ENCODE data around the gene STK38L. TPM values are rescaled to one million over a fixed set of nuclear protein-coding genes. Genes with fewer than 3 reads are reported as not detected.

The STK38L gene
- total and polyA plus RNA-seq, 10 of the 15 experiments (the other 5 are each of a cell fraction or from before 2014, with no cell fraction given): 43.0 to 154 (median 115) TPM

DNA sequence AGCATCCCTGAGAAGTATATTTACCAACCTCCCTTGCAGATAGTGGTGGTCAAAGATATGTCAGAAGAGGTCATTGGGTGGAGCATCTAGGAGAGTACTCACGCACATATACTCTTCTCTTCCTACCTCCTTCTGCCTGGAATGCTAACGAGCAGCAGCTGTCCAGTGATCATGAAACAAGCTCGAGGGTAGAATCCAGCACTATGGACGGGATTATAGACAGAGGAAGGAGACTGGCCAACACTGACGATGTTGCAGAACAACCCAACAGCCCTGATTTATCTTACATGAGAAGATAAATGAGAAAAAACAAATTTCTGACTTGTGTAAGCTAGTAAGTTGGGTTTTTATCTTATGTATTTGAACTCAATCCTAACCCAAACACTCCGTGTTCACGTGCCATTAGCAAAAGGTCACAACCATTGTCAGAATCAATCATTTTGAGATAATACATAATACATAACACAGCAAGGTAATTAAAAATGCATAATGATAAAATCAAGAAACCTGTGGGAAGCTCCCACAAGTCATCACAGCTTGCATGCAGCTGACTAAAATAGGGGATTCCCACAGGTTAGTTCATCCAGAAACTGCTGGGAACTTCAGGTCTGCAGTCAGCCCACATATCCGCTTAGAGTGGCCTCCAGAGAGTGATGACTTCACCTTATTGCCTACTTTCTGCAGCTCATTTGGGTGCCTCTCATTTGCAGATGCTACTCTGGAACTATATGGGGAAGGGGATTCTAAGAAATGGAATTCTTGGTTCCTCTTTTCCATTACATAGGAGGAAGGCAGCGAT lies 36.3 kb upstream of the STK38L start (continued):
- TF ChIP-seq ETV6 (conservative IDR thresholded peaks at IDR 0.05 in 1 of 2, IDR thresholded peaks at IDR 0.05 in 1 of 2; ENCODE audit: borderline replicate concordance in 1 of 2, low read depth in 1 of 2) (peak in 1 of 2 experiments; percentile 71; a peak in 2 of 4 replicates), RAD51 (IDR thresholded peaks at IDR 0.05) (peak; percentile 50), LARP7 (IDR thresholded peaks at IDR 0.05) (no peak), CHD4 (IDR thresholded peaks at IDR 0.05) (no peak), CHD2 (IDR thresholded peaks at IDR 0.05; ENCODE audit: borderline replicate concordance, low read depth, low read length) (no peak; the same call in 1 of the 2 replicates), ZZZ3 (IDR thresholded peaks at IDR 0.05; ENCODE audit: control insufficient read depth, insufficient read length, low read depth) (no peak), IRF4 (IDR thresholded peaks at IDR 0.05; ENCODE audit: low read depth, low read length) (peak; percentile 83), STAT1 (conservative IDR thresholded peaks at IDR 0.05) (no peak), CREB1 (IDR thresholded peaks at IDR 0.05; ENCODE audit: low read depth) (peak; percentile 69; the same call in 1 of the 2 replicates), EZH2 (IDR thresholded peaks at IDR 0.05; ENCODE audit: borderline replicate concordance, control insufficient read depth, low read depth, low read length) (no peak), DPF2 (IDR thresholded peaks at IDR 0.05) (peak; percentile 66), BHLHE40 (IDR thresholded peaks at IDR 0.05; ENCODE audit: borderline replicate concordance in 1 of 2, low read depth in 2 of 2, low read length in 1 of 2) (peak; percentile 82 to 88), GATAD2B (conservative IDR thresholded peaks at IDR 0.05; ENCODE audit: low read depth) (peak; percentile 97), NFIC (IDR thresholded peaks at IDR 0.05; ENCODE audit: low read depth, low read length) (peak; percentile 97), TBL1XR1 (IDR thresholded peaks at IDR 0.05; ENCODE audit: low read depth, low read length) (no peak)
- TF ChIP-seq, protein P1, sequence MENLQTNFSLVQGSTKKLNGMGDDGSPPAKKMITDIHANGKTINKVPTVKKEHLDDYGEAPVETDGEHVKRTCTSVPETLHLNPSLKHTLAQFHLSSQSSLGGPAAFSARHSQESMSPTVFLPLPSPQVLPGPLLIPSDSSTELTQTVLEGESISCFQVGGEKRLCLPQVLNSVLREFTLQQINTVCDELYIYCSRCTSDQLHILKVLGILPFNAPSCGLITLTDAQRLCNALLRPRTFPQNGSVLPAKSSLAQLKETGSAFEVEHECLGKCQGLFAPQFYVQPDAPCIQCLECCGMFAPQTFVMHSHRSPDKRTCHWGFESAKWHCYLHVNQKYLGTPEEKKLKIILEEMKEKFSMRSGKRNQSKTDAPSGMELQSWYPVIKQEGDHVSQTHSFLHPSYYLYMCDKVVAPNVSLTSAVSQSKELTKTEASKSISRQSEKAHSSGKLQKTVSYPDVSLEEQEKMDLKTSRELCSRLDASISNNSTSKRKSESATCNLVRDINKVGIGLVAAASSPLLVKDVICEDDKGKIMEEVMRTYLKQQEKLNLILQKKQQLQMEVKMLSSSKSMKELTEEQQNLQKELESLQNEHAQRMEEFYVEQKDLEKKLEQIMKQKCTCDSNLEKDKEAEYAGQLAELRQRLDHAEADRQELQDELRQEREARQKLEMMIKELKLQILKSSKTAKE (IDR thresholded peaks at IDR 0.05; ENCODE audit: low read depth, poor library complexity, severe bottlenecking): peak; percentile 30
- TF ChIP-seq, protein P2, sequence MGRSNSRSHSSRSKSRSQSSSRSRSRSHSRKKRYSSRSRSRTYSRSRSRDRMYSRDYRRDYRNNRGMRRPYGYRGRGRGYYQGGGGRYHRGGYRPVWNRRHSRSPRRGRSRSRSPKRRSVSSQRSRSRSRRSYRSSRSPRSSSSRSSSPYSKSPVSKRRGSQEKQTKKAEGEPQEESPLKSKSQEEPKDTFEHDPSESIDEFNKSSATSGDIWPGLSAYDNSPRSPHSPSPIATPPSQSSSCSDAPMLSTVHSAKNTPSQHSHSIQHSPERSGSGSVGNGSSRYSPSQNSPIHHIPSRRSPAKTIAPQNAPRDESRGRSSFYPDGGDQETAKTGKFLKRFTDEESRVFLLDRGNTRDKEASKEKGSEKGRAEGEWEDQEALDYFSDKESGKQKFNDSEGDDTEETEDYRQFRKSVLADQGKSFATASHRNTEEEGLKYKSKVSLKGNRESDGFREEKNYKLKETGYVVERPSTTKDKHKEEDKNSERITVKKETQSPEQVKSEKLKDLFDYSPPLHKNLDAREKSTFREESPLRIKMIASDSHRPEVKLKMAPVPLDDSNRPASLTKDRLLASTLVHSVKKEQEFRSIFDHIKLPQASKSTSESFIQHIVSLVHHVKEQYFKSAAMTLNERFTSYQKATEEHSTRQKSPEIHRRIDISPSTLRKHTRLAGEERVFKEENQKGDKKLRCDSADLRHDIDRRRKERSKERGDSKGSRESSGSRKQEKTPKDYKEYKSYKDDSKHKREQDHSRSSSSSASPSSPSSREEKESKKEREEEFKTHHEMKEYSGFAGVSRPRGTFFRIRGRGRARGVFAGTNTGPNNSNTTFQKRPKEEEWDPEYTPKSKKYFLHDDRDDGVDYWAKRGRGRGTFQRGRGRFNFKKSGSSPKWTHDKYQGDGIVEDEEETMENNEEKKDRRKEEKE (IDR thresholded peaks at IDR 0.05): no peak
- TF ChIP-seq, protein P3, sequence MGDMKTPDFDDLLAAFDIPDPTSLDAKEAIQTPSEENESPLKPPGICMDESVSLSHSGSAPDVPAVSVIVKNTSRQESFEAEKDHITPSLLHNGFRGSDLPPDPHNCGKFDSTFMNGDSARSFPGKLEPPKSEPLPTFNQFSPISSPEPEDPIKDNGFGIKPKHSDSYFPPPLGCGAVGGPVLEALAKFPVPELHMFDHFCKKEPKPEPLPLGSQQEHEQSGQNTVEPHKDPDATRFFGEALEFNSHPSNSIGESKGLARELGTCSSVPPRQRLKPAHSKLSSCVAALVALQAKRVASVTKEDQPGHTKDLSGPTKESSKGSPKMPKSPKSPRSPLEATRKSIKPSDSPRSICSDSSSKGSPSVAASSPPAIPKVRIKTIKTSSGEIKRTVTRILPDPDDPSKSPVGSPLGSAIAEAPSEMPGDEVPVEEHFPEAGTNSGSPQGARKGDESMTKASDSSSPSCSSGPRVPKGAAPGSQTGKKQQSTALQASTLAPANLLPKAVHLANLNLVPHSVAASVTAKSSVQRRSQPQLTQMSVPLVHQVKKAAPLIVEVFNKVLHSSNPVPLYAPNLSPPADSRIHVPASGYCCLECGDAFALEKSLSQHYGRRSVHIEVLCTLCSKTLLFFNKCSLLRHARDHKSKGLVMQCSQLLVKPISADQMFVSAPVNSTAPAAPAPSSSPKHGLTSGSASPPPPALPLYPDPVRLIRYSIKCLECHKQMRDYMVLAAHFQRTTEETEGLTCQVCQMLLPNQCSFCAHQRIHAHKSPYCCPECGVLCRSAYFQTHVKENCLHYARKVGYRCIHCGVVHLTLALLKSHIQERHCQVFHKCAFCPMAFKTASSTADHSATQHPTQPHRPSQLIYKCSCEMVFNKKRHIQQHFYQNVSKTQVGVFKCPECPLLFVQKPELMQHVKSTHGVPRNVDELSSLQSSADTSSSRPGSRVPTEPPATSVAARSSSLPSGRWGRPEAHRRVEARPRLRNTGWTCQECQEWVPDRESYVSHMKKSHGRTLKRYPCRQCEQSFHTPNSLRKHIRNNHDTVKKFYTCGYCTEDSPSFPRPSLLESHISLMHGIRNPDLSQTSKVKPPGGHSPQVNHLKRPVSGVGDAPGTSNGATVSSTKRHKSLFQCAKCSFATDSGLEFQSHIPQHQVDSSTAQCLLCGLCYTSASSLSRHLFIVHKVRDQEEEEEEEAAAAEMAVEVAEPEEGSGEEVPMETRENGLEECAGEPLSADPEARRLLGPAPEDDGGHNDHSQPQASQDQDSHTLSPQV (IDR thresholded peaks at IDR 0.05): peak; percentile 73; the same call in 1 of the 2 replicates
- TF ChIP-seq, protein P4, sequence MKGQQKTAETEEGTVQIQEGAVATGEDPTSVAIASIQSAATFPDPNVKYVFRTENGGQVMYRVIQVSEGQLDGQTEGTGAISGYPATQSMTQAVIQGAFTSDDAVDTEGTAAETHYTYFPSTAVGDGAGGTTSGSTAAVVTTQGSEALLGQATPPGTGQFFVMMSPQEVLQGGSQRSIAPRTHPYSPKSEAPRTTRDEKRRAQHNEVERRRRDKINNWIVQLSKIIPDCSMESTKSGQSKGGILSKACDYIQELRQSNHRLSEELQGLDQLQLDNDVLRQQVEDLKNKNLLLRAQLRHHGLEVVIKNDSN (IDR thresholded peaks at IDR 0.05; ENCODE audit: borderline replicate concordance, extremely low read length, insufficient read depth, low read depth, low read length): no peak

All from GM12878 (cell line).